Peyer's patch (tissue), 4 donors: ENCODE results near the gene VAV2. TPM values are rescaled to one million over a fixed set of nuclear protein-coding genes. Genes with fewer than 3 reads are reported as not detected.

Experiments used
- DNase-seq, 3 donors: peaks; one replicate each; pipeline ENCODE4 v3.0.0-alpha.2; 2017 to 2019
- H3K27ac ChIP-seq, 4 donors: fragments of 200-600 bp; sonication (generic); one replicate each; pipeline ENCODE4 v1.5.1; 2016 to 2019
- H3K27me3 ChIP-seq, 2 donors: fragments of 200-600 bp; sonication (generic); one replicate each; pipeline ENCODE4 v1.5.1; 2019
- H3K36me3 ChIP-seq, 3 donors: fragments of 200-600 bp; sonication (generic); one replicate each; pipeline ENCODE4 v1.5.1; 2016 to 2019
- H3K4me1 ChIP-seq, 4 donors: fragments of 200-600 bp; sonication (generic); one replicate each; pipeline ENCODE4 v1.5.1; 2016 to 2019
- H3K4me3 ChIP-seq, 4 donors: fragments of 200-600 bp; sonication (generic); 1 replicate in 3 of 4; 2 replicates in 1 of 4; pipeline ENCODE4 v1.5.1; 2016 to 2019; ENCODE audit warnings: mild to moderate bottlenecking in 1 of 4
- H3K9me3 ChIP-seq, 4 donors: fragments of 200-600 bp; sonication (generic); one replicate each; pipeline ENCODE4 v1.5.1; 2016 to 2019; ENCODE audit warnings: mild to moderate bottlenecking in 1 of 4
- POLR2A ChIP-seq, 2 donors: fragments of 450-650 bp; IDR thresholded peaks; one replicate each; pipeline ENCODE4 v1.5.1; 2017; ENCODE audit warnings: antibody characterized with exemption in 2 of 2, mild to moderate bottlenecking in 2 of 2, moderate library complexity in 2 of 2
- total RNA-seq, 4 donors: library from RNA; depleted of rRNA; stranded (reverse); fragments of >200 nt; gene quantifications; one replicate each; pipeline ENCODE4 v1.1.0, GENCODE V29; 2016
- TF ChIP-seq, protein P1 (sequence below), 6 experiments: fragments of 450-650 bp in 4 of 6; fragments of 200-600 bp in 2 of 6; sonication (generic) in 1 of 6; IDR thresholded peaks; one replicate each; pipeline ENCODE4 v1.5.1; 2017 to 2019; ENCODE audit warnings: antibody characterized with exemption in 6 of 6, mild to moderate bottlenecking in 3 of 6, moderate library complexity in 1 of 6

The VAV2 gene
- total RNA-seq, 4 donors from 2014 or later, result 47.9 to 61.8 (median 58.9) TPM

DNA sequence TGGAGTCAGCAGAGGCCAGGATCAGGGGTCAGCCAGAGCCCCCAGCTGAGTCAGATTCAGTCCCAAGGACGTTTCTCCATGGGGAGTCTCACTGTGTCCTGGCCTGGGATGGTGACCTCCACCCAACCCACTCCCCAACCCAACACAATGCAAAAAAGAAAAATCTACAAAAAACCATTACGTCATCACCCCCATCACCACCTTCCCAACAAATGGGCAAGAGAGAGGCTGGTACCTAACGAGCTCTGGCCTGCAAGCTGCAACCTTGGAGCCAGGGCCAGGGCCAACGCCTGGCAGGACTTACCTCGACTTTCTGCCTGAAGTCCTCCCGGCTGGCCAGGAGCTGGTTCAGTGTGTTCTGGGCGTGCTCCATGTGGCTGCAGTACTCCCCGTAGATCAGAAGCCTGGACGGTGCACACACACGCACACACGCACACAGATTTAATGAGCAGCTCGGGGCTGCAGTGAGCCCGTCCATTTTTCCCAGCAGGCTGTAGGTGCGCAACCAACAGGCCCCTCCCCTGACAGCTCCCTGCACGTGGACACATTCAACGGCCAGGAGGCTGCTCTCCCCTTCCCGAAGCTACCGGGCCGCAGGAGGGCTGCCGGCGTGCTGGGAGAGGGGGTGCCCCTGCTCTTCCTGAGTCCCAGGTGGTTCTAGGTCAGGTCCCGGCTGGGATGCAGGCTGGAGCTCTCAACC is 194.6 kb downstream of the VAV2 start:
- no peak for TF ChIP-seq POLR2A (IDR thresholded peaks at IDR 0.05)
- TF ChIP-seq, protein P1, sequence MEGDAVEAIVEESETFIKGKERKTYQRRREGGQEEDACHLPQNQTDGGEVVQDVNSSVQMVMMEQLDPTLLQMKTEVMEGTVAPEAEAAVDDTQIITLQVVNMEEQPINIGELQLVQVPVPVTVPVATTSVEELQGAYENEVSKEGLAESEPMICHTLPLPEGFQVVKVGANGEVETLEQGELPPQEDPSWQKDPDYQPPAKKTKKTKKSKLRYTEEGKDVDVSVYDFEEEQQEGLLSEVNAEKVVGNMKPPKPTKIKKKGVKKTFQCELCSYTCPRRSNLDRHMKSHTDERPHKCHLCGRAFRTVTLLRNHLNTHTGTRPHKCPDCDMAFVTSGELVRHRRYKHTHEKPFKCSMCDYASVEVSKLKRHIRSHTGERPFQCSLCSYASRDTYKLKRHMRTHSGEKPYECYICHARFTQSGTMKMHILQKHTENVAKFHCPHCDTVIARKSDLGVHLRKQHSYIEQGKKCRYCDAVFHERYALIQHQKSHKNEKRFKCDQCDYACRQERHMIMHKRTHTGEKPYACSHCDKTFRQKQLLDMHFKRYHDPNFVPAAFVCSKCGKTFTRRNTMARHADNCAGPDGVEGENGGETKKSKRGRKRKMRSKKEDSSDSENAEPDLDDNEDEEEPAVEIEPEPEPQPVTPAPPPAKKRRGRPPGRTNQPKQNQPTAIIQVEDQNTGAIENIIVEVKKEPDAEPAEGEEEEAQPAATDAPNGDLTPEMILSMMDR (IDR thresholded peaks at IDR 0.05), result no peak
- H3K4me3 ChIP-seq, result no peak overlapping the region
- peaks cover 0 to 13% (median 7%) of the 10 kb centered on the region in 4 donors for H3K4me1 ChIP-seq
- no peaks in the 10 kb centered on the region for H3K9me3 ChIP-seq
- H3K36me3 ChIP-seq, result peaks cover 0 to 16% (median 0%) of the 10 kb centered on the region in 3 donors
- H3K27me3 ChIP-seq, result no peaks in the 10 kb centered on the region
- no peak overlapping the region for H3K27ac ChIP-seq
- no peak for DNase-seq

- Histone ChIP-seq H3K36me3 (peaks cover 0 to 21% (median 0%) of the 10 kb centered on the region in 3 donors), H3K4me1 (peaks cover 0 to 13% (median 7%) of the 10 kb centered on the region in 4 donors), H3K9me3 (no peaks in the 10 kb centered on the region), H3K27ac (no peak overlapping the region), H3K4me3 (no peak overlapping the region), H3K27me3 (no peaks in the 10 kb centered on the region)
- no peak for DNase-seq
- TF ChIP-seq, protein P1 (IDR thresholded peaks at IDR 0.05), result no peak
- TF ChIP-seq POLR2A (IDR thresholded peaks at IDR 0.05), result no peak
These were observed 195.6 kb downstream of the VAV2 start for GRCh38 chr9:133796562-133796961.

- Histone ChIP-seq H3K27me3 (no peaks in the 10 kb centered on the region), H3K27ac (no peak overlapping the region), H3K4me1 (peaks cover 0 to 13% (median 7%) of the 10 kb centered on the region in 4 donors), H3K36me3 (peaks cover 0 to 30% (median 0%) of the 10 kb centered on the region in 3 donors), H3K9me3 (no peaks in the 10 kb centered on the region), H3K4me3 (no peak overlapping the region)
- TF ChIP-seq POLR2A (IDR thresholded peaks at IDR 0.05), result no peak
- TF ChIP-seq, protein P1 (IDR thresholded peaks at IDR 0.05), result no peak
- no peak for DNase-seq
These were observed 197.1 kb downstream of the VAV2 start for GRCh38 chr9:133795049-133795448.

DNA sequence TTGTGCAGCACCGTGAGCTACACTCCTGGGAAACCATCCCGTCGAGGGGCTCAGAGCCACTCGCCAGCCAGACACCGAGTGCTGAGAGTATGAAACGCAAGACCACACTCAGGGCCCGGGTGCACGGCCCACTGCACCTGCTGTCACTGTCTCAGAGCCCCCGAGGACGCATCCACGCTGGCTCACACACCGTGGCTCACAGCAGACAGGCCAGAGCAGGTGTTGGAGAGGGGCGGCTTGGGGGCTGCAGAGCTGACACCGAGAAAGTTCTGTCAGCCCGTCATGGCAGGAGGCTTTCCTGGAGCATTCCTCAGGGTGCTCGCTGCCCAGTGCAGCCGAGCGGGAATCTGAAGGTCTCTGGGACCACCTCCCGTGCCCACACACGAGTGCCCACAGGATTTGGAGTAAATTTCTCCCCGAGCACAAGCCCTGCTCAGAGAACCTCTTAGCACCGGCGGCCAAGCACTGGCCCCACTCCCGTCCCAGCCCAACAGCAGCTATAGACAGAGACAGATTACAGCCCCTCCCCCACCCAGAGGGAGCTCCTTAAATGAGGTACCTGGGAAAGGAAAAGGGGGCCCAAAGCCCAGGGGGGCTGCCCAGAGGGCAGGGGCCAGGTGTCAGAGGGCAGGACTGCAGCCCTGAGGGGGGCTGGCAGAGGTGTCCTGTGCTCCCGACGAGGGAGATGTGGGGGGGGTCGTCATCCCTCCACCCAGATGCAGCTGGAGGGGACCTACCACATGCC is 197.9 kb downstream of the VAV2 start:
- Histone ChIP-seq H3K9me3 (no peaks in the 10 kb centered on the region), H3K4me1 (peaks cover 0 to 16% (median 10%) of the 10 kb centered on the region in 4 donors), H3K4me3 (no peak overlapping the region), H3K27ac (no peak overlapping the region), H3K27me3 (no peaks in the 10 kb centered on the region), H3K36me3 (peaks cover 0 to 30% (median 0%) of the 10 kb centered on the region in 3 donors)
- TF ChIP-seq, protein P1 (IDR thresholded peaks at IDR 0.05), result no peak
- TF ChIP-seq POLR2A (IDR thresholded peaks at IDR 0.05), result no peak
- DNase-seq, result no peak

- no peak for TF ChIP-seq POLR2A (IDR thresholded peaks at IDR 0.05)
- TF ChIP-seq, protein P1 (IDR thresholded peaks at IDR 0.05), result no peak
- H3K27me3 ChIP-seq, result no peaks in the 10 kb centered on the region
- peak overlapping the region in 1 of 4 donors; percentile 31 for H3K27ac ChIP-seq
- peaks cover 4 to 23% (median 10%) of the 10 kb centered on the region in 4 donors for H3K4me1 ChIP-seq
- H3K4me3 ChIP-seq, result peak overlapping the region in 1 of 4 donors; percentile 31
- no peak for DNase-seq
- no peaks in the 10 kb centered on the region for H3K9me3 ChIP-seq
- H3K36me3 ChIP-seq, result peaks cover 0 to 30% (median 0%) of the 10 kb centered on the region in 3 donors
These were observed 198.7 kb downstream of the VAV2 start for GRCh38 chr9:133793471-133793870.
